GM23338 (cell line): ENCODE measurements around the gene RBCK1. TPM values are rescaled to one million over a fixed set of nuclear protein-coding genes. Genes with fewer than 3 reads are reported as not detected.

Experiments
- ATAC-seq: fragments of 200-7000 bp; cut with Tn5 transposase; 3 replicates; pipeline ENCODE4 v1.9.1; 2020
- DNase-seq: peaks from one replicate; pipeline ENCODE4 v3.0.0-alpha.2; 2015; ENCODE audit warnings: low spot score
- H2AFZ ChIP-seq: fragments of 200-600 bp; sonication (generic); 2 replicates; pipeline ENCODE4 v1.8.0; 2016; ENCODE audit warnings: antibody characterized with exemption, mild to moderate bottlenecking, moderate library complexity
- H3F3A ChIP-seq: fragments of 200-600 bp; sonication (generic); replicated peaks from 2 replicates; pipeline ENCODE4 v1.8.0; 2017; ENCODE audit warnings: antibody characterized with exemption, mixed run types, low read depth
- H3K27ac ChIP-seq: fragments of 200-600 bp; sonication (generic); 2 replicates; pipeline ENCODE4 v1.6.1; 2016; ENCODE audit warnings: low read depth
- H3K27me3 ChIP-seq: fragments of 200-600 bp; sonication (generic); 2 replicates; pipeline ENCODE4 v1.8.0; 2016; ENCODE audit warnings: mild to moderate bottlenecking, mixed run types, moderate library complexity; ENCODE audit not compliant: insufficient read depth
- H3K36me3 ChIP-seq: fragments of 200-600 bp; sonication (generic); 2 replicates; pipeline ENCODE4 v1.8.0; 2016; ENCODE audit warnings: mild to moderate bottlenecking; ENCODE audit not compliant: insufficient read depth
- H3K4me1 ChIP-seq: fragments of 200-600 bp; sonication (generic); 2 replicates; pipeline ENCODE4 v1.8.0; 2016; ENCODE audit warnings: mild to moderate bottlenecking, moderate library complexity; ENCODE audit not compliant: insufficient read depth
- H3K4me2 ChIP-seq: fragments of 200-600 bp; sonication (generic); 2 replicates; pipeline ENCODE4 v1.7.1; 2017; ENCODE audit warnings: mixed run types
- H3K4me3 ChIP-seq: fragments of 200-600 bp; sonication (generic); 2 replicates; pipeline ENCODE4 v1.6.1; 2016; ENCODE audit warnings: mixed run types
- H3K79me2 ChIP-seq: fragments of 200-600 bp; sonication (generic); replicated peaks from 2 replicates; pipeline ENCODE4 v1.8.0; 2017; ENCODE audit warnings: mild to moderate bottlenecking; ENCODE audit not compliant: insufficient read depth
- H3K9me2 ChIP-seq: fragments of 200-600 bp; sonication (generic); 2 replicates; pipeline ENCODE4 v1.8.0; 2017; ENCODE audit not compliant: insufficient read depth
- H4K20me1 ChIP-seq: fragments of 200-600 bp; sonication (generic); replicated peaks from 2 replicates; pipeline ENCODE4 v1.8.0; 2017; ENCODE audit warnings: mild to moderate bottlenecking; ENCODE audit not compliant: insufficient read depth
- H3K27ac Mint-ChIP-seq: 2 replicates; pipeline ENCODE4 v1.8.0; 2020; ENCODE audit warnings: inconsistent platforms, mild to moderate bottlenecking, moderate library complexity, mixed read lengths
- H3K27me3 Mint-ChIP-seq: 3 replicates; pipeline ENCODE4 v1.8.0; 2022; ENCODE audit warnings: low read depth, mild to moderate bottlenecking, moderate library complexity, mixed read lengths, inconsistent platforms; ENCODE audit not compliant: insufficient read depth, poor library complexity
- H3K36me3 Mint-ChIP-seq: 3 replicates; pipeline ENCODE4 v1.8.0; 2021; ENCODE audit warnings: low read depth, mild to moderate bottlenecking, inconsistent platforms, moderate library complexity, mixed read lengths
- H3K4me1 Mint-ChIP-seq: 3 replicates; pipeline ENCODE4 v1.8.0; 2020; ENCODE audit warnings: mild to moderate bottlenecking, inconsistent platforms, mixed read lengths
- H3K4me3 Mint-ChIP-seq: 3 replicates; pipeline ENCODE4 v1.8.0; 2021; ENCODE audit warnings: moderate library complexity, mild to moderate bottlenecking, inconsistent platforms, mixed read lengths
- H3K9me3 Mint-ChIP-seq: 3 replicates; pipeline ENCODE4 v1.8.0; 2020; ENCODE audit warnings: moderate library complexity, mild to moderate bottlenecking, inconsistent platforms, mixed read lengths
- CREB1 ChIP-seq: fragments of 250-450 bp; sonication (Bioruptor Pico); IDR thresholded peaks from 2 replicates; pipeline ENCODE4 v1.5.0; 2020; ENCODE audit warnings: low read depth, mild to moderate bottlenecking, moderate library complexity
- CTCF ChIP-seq, 2 experiments: fragments of 200-600 bp in 1 of 2; sonication (generic) in 1 of 2; conservative IDR thresholded peaks; 2 replicates each; pipeline versions ENCODE4 v1.5.1 to v1.6.1; 2016 to 2017; ENCODE audit warnings: antibody characterized with exemption in 2 of 2, low read depth in 2 of 2, mild to moderate bottlenecking in 2 of 2, moderate library complexity in 1 of 2
- ETS1 ChIP-seq: IDR thresholded peaks from 2 replicates; pipeline ENCODE4 v1.6.1; 2016; ENCODE audit warnings: antibody characterized with exemption
- EZH2 ChIP-seq: fragments of 200-600 bp; sonication (generic); IDR thresholded peaks from one replicate; pipeline ENCODE4 v1.8.0; 2017; ENCODE audit warnings: antibody characterized with exemption, mild to moderate bottlenecking, low read depth; ENCODE audit not compliant: unreplicated experiment
- EZH2phosphoT487 ChIP-seq: fragments of 200-600 bp; sonication (generic); IDR thresholded peaks from one replicate; pipeline ENCODE4 v1.8.1; 2018; ENCODE audit warnings: antibody characterized with exemption; ENCODE audit not compliant: unreplicated experiment
- JUNB ChIP-seq: IDR thresholded peaks from one replicate; pipeline ENCODE4 v1.6.1; 2016; ENCODE audit warnings: antibody characterized with exemption; ENCODE audit not compliant: unreplicated experiment
- NANOG ChIP-seq: IDR thresholded peaks from 2 replicates; pipeline ENCODE4 v1.6.1; 2016; ENCODE audit warnings: antibody characterized with exemption, borderline replicate concordance
- POLR2AphosphoS5 ChIP-seq: IDR thresholded peaks from 2 replicates; pipeline ENCODE4 v1.6.1; 2016; ENCODE audit warnings: antibody characterized with exemption, low read depth
- REST ChIP-seq: IDR thresholded peaks from one replicate; pipeline ENCODE4 v1.6.1; 2018; ENCODE audit warnings: antibody characterized with exemption; ENCODE audit not compliant: unreplicated experiment
- STAT1 ChIP-seq: IDR thresholded peaks from one replicate; pipeline ENCODE4 v1.6.1; 2016; ENCODE audit warnings: antibody characterized with exemption; ENCODE audit not compliant: unreplicated experiment
- ZNF114 ChIP-seq: fragments of 250-450 bp; sonication (Bioruptor Pico); IDR thresholded peaks from 2 replicates; pipeline ENCODE4 v1.5.0; 2020; ENCODE audit warnings: mild to moderate bottlenecking, moderate library complexity
- ZNF331 ChIP-seq: fragments of 250-450 bp; sonication (Bioruptor Pico); IDR thresholded peaks from 2 replicates; pipeline ENCODE4 v1.5.0; 2020; ENCODE audit warnings: low read depth, mild to moderate bottlenecking, moderate library complexity
- ZNF462 ChIP-seq: fragments of 250-450 bp; sonication (Bioruptor Pico); IDR thresholded peaks from 2 replicates; pipeline ENCODE4 v1.5.0; 2020; ENCODE audit warnings: mild to moderate bottlenecking, moderate library complexity
- polyA plus RNA-seq: library from polyadenylated mRNA; unstranded; fragments of >200 nt; fragmentation: Nextera tagmentation; extraction: Ambion mirVana; gene quantifications from 2 replicates; pipeline ENCODE4 v1.2.1, GENCODE V29; 2016
- total RNA-seq: library from RNA; depleted of rRNA; stranded (reverse); fragments of >200 nt; shearing (Covaris generic); gene quantifications from 2 replicates; pipeline ENCODE4 v1.2.3, GENCODE V29; 2014

RBCK1 gene
- total and polyA plus RNA-seq, 2 experiments from 2014 or later = 52.6 to 56.8 TPM

- H4K20me1 ChIP-seq = peaks cover 33% of the 10 kb centered on the region
- Mint-ChIP-seq H3K4me3 (peak overlapping the region; percentile 93), H3K4me1 (peaks cover 20% of the 10 kb centered on the region), H3K27me3 (peaks cover 22% of the 10 kb centered on the region), H3K36me3 (no peaks in the 10 kb centered on the region), H3K27ac (no peak overlapping the region), H3K9me3 (peaks cover 3% of the 10 kb centered on the region; the same call in 2 of the 3 replicates)
- H3K9me2 ChIP-seq = no peaks in the 10 kb centered on the region
- ATAC-seq = peak; percentile 79
- H3K4me2 ChIP-seq = peak overlapping the region; percentile 96
- peaks cover 34% of the 10 kb centered on the region for H3K27me3 ChIP-seq
- no peak overlapping the region for H3K27ac ChIP-seq
- H3K4me1 ChIP-seq = 0 out of 2 replicates have a peak, but pooled peaks cover 4% of the 10 kb centered on the region
- peak overlapping the region; percentile 78; the same call in 1 of the 2 replicates for H2AFZ ChIP-seq
- peak; percentile 66 for DNase-seq
- no peaks in the 10 kb centered on the region for H3K36me3 ChIP-seq
- H3K79me2 ChIP-seq = peaks cover 50% of the 10 kb centered on the region
- H3K4me3 ChIP-seq = peak overlapping the region; percentile 89
- H3F3A ChIP-seq = 0 out of 2 replicates have a peak, but pooled peaks cover 5% of the 10 kb centered on the region
- TF ChIP-seq ETS1 (no peak), EZH2 (no peak), POLR2AphosphoS5 (no peak), STAT1 (no peak), ZNF331 (CRISPR knock-in tag) (no peak), REST (no peak), CREB1 (CRISPR knock-in tag) (no peak), ZNF114 (CRISPR knock-in tag) (no peak), CTCF (conservative IDR thresholded peaks at IDR 0.05; ENCODE audit: low read depth in 2 of 2) (no peak), JUNB (no peak), NANOG (no peak), ZNF462 (CRISPR knock-in tag) (no peak), EZH2phosphoT487 (no peak)
These were observed 53.4 kb downstream of the RBCK1 start for GRCh38 chr20:461254-462198.
